Measurements from ENCODE around the gene FUT2.
"Not testable (repeated sequence)": the region's sequence is repeated elsewhere in the genome, so short reads cannot be mapped to it uniquely, and the experiment has no call there.

Gene FUT2

GRCh38 chr19:48654299-48655059 lies 41.3 kb upstream of the FUT2 start:
- DNase-seq (ENCODE audit: low read depth): no peak
- H3K4me3 ChIP-seq (ENCODE audit: low read length): no peak overlapping the region
- TF ChIP-seq CTCF (IDR thresholded peaks at IDR 0.05; ENCODE audit: insufficient read depth, low read depth, low read length, missing control alignments): no peak

GRCh38 chr19:48656840-48657474 lies 38.8 kb upstream of the FUT2 start:
- no peak overlapping the region for H3K4me3 ChIP-seq (ENCODE audit: low read length)
- TF ChIP-seq CTCF (IDR thresholded peaks at IDR 0.05; ENCODE audit: insufficient read depth, low read depth, low read length, missing control alignments): no peak
- DNase-seq (ENCODE audit: low read depth): peak; percentile 95

- DNase-seq (ENCODE audit: low read depth); H3K4me3 ChIP-seq (ENCODE audit: low read length): not testable (repeated sequence)
These were observed 37.9 kb upstream of the FUT2 start for GRCh38 chr19:48657828-48658227.

GRCh38 chr19:48658483-48658882 lies 37.3 kb upstream of the FUT2 start:
- no peak for TF ChIP-seq CTCF (IDR thresholded peaks at IDR 0.05; ENCODE audit: insufficient read depth, low read depth, low read length, missing control alignments)
- no peak for DNase-seq (ENCODE audit: low read depth)
- no peak overlapping the region for H3K4me3 ChIP-seq (ENCODE audit: low read length)

GRCh38 chr19:48659768-48660167 lies 36.0 kb upstream of the FUT2 start:
- TF ChIP-seq CTCF (IDR thresholded peaks at IDR 0.05; ENCODE audit: insufficient read depth, low read depth, low read length, missing control alignments): no peak
- peak; percentile 78 for DNase-seq (ENCODE audit: low read depth)
- no peak overlapping the region for H3K4me3 ChIP-seq (ENCODE audit: low read length)

- no peak for TF ChIP-seq CTCF (IDR thresholded peaks at IDR 0.05; ENCODE audit: insufficient read depth, low read depth, low read length, missing control alignments)
- DNase-seq (ENCODE audit: low read depth): peak; percentile 83
- H3K4me3 ChIP-seq (ENCODE audit: low read length): no peak overlapping the region
These were observed 34.7 kb upstream of the FUT2 start for GRCh38 chr19:48660852-48661710.

- DNase-seq (ENCODE audit: low read depth): no peak
- H3K4me3 ChIP-seq (ENCODE audit: low read length): no peak overlapping the region
- no peak for TF ChIP-seq CTCF (IDR thresholded peaks at IDR 0.05; ENCODE audit: insufficient read depth, low read depth, low read length, missing control alignments)
These were observed 34.1 kb upstream of the FUT2 start for GRCh38 chr19:48661711-48662090.

Data from epithelial cell of esophagus (primary cell).